K562 (cell line): ENCODE data around the gene IPP. TPM values are rescaled to one million over a fixed set of nuclear protein-coding genes. Genes with fewer than 3 reads are reported as not detected.

Experiments
- BDP1 ChIP-seq: IDR thresholded peaks from 3 replicates; pipeline ENCODE4 v1.6.1; 2011; ENCODE audit not compliant: insufficient read length, insufficient read depth
- ELF1 ChIP-seq: fragments of 200-800 bp; sonication (Bioruptor generic); IDR thresholded peaks from 2 replicates; pipeline ENCODE4 v1.6.1; 2016; ENCODE audit warnings: missing genetic modification characterization, missing compliant biosample characterization
- FOXJ2 ChIP-seq: fragments of 200-800 bp; sonication (Bioruptor generic); IDR thresholded peaks from 2 replicates; pipeline ENCODE4 v1.6.1; 2016; ENCODE audit warnings: missing genetic modification characterization, missing compliant biosample characterization
- KAT2B ChIP-seq: IDR thresholded peaks from one replicate; pipeline ENCODE4 v1.6.1; 2012; ENCODE audit warnings: low read depth, mild to moderate bottlenecking, control low read depth, inconsistent platforms, low read length, moderate library complexity
- KLF16 ChIP-seq: IDR thresholded peaks from 2 replicates; pipeline ENCODE4 v1.6.1; 2016; ENCODE audit warnings: antibody characterized with exemption
- L3MBTL2 ChIP-seq: fragments of 450-650 bp; IDR thresholded peaks from 2 replicates; pipeline ENCODE4 v1.6.1; 2016; ENCODE audit warnings: mild to moderate bottlenecking, moderate library complexity
- MTF1 ChIP-seq: fragments of 250-450 bp; sonication (Bioruptor Pico); IDR thresholded peaks from 2 replicates; pipeline ENCODE4 v1.9.0; 2021; ENCODE audit warnings: moderate library complexity, mild to moderate bottlenecking, inconsistent platforms, borderline replicate concordance
- OTX1 ChIP-seq: fragments of 450-650 bp; formaldehyde crosslinking; IDR thresholded peaks from 2 replicates; pipeline ENCODE4 v1.4.0; 2022; ENCODE audit warnings: mild to moderate bottlenecking
- PTTG1 ChIP-seq: fragments of 450-650 bp; IDR thresholded peaks from 2 replicates; pipeline ENCODE4 v1.6.1; 2016; ENCODE audit warnings: low read depth, mild to moderate bottlenecking, missing genetic modification characterization, missing compliant biosample characterization
- RBM25 ChIP-seq: fragments of 200-400 bp; formaldehyde crosslinking; IDR thresholded peaks from 2 replicates; pipeline ENCODE4 v1.6.1; 2018; ENCODE audit warnings: low read length, low read depth, moderate library complexity; ENCODE audit not compliant: severe bottlenecking
- SAP30 ChIP-seq: fragments of 200-600 bp; sonication (generic); IDR thresholded peaks from 2 replicates; pipeline ENCODE4 v1.6.1; 2012; ENCODE audit warnings: borderline replicate concordance, low read depth, mild to moderate bottlenecking, moderate library complexity, low read length, control low read depth, inconsistent platforms; ENCODE audit not compliant: insufficient read depth, poor library complexity, severe bottlenecking
- ZNF3 ChIP-seq: fragments of 250-450 bp; sonication (Bioruptor Pico); IDR thresholded peaks from 2 replicates; pipeline ENCODE4 v1.5.0; 2021; ENCODE audit warnings: mild to moderate bottlenecking, moderate library complexity
- ZNF444 ChIP-seq: fragments of 250-450 bp; sonication (Bioruptor Pico); IDR thresholded peaks from 2 replicates; pipeline ENCODE4 v1.4.0; 2020; ENCODE audit warnings: mild to moderate bottlenecking, moderate library complexity
- polyA plus RNA-seq, 8 experiments: library from polyadenylated mRNA; depleted of rRNA in 4 of 8; stranded (reverse) in 5 of 8; unstranded in 3 of 8; fragments of >200 nt; fragmentation: Nextera tagmentation in 2 of 8; fragmentation: Illumina TruSeq in 1 of 8; extraction: Ambion mirVana in 2 of 8; extraction: Trizol in 1 of 8; gene quantifications; 2 replicates each; pipeline versions ENCODE4 v1.2.1 to v1.2.3, GENCODE V29; 2011 to 2014; ENCODE audit warnings: inconsistent platforms in 1 of 8, missing spikeins in 1 of 8
- total RNA-seq, 7 experiments: library from RNA; depleted of rRNA in 6 of 7; stranded (reverse); fragments of >200 nt in 6 of 7; fragmentation: Illumina TruSeq in 2 of 7; extraction: Trizol in 2 of 7; gene quantifications; 2 replicates each; pipeline versions ENCODE4 v1.2.1 to v1.2.3, GENCODE V29; 2011 to 2021; ENCODE audit warnings: low replicate concordance in 1 of 7
- TF ChIP-seq, protein P1 (sequence below): IDR thresholded peaks from 3 replicates; pipeline ENCODE4 v1.6.1; 2011; ENCODE audit warnings: borderline replicate concordance, mild to moderate bottlenecking, moderate library complexity; ENCODE audit not compliant: insufficient read length; ENCODE audit errors: extremely low read depth
- TF ChIP-seq, protein P2 (sequence below): fragments of 450-650 bp; formaldehyde crosslinking; IDR thresholded peaks from 2 replicates; pipeline ENCODE4 v1.4.0; 2022; ENCODE audit warnings: missing genetic modification characterization
- TF ChIP-seq, protein P3 (sequence below): fragments of 250-450 bp; sonication (Bioruptor Pico); IDR thresholded peaks from 2 replicates; pipeline ENCODE4 v1.4.0; 2020; ENCODE audit warnings: borderline replicate concordance
- TF ChIP-seq, protein P4 (sequence below), 2 experiments: fragments of 150-350 bp in 1 of 2; IDR thresholded peaks; 2 replicates each; pipeline ENCODE4 v1.6.1; 2012 to 2016; ENCODE audit warnings: low read depth in 2 of 2, low read length in 2 of 2, mild to moderate bottlenecking in 1 of 2, moderate library complexity in 1 of 2

IPP gene
- total and polyA plus RNA-seq, 9 of the 15 experiments (the other 6 are each of a cell fraction or from before 2014, with no cell fraction given), result 6.9 to 15.1 (median 9.7) TPM

DNA sequence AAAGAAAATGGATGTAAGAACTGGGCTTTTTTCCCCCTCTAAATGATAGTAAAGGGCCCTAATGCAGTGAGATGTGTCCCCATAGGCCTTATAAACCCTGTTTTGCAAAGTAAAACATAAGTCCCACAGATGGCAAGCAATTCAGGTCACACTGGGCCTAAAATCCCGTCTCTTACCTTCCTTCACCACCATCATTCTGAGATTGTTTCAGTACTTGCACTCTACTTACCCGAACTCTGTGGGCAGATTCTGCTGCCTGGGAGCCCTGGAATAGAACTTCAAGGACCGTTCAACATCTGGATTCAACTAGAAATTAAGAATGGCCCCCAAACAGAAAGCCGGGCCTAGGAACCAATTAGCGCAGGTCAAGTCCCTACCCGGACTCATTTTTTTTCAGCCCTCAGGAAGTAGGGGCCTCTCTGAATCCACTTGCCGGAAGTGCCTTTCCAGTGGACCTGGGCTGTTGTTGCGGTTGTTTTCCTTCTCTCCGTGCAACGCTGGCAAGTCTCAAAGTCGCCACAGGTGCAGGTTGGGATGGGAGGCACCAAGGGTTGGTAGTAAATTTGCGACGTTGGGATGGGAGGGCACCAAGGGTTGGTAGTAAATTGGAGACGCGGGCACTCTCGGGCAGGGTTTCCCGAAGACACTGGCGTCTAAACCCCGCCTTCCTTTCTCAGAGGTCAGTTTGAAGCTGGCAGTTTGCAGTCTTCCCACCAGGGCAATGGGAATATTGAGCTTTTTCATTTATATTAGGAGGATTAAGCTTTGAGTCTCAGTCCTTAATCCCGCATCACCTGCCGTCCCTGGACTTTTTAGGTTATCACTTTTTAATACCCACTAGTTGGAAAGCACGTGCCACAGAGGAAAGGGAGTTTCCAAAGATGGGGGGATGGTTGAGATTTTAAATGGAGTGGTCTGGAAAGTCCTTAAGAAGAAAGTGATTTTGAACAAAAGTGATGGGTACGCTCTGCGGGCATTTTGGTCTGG is 62.4 kb downstream of the IPP start, which contains the start of gene TMEM69 (continued):
- TF ChIP-seq ZNF444 (no peak), PTTG1 (tag) (no peak), BDP1 (no peak), SAP30 (peak; percentile 76), RBM25 (peak; percentile 1), FOXJ2 (tag) (peak; percentile 88), KAT2B (no peak), ELF1 (tag) (peak; percentile 80), KLF16 (no peak), MTF1 (CRISPR knock-in tag) (0 out of 2 replicates have a peak, but pooled peaks have one; percentile 56), L3MBTL2 (peak; percentile 69), OTX1 (CRISPR knock-in tag) (peak; percentile 90), ZNF3 (CRISPR knock-in tag) (no peak)
- TF ChIP-seq, protein P1, sequence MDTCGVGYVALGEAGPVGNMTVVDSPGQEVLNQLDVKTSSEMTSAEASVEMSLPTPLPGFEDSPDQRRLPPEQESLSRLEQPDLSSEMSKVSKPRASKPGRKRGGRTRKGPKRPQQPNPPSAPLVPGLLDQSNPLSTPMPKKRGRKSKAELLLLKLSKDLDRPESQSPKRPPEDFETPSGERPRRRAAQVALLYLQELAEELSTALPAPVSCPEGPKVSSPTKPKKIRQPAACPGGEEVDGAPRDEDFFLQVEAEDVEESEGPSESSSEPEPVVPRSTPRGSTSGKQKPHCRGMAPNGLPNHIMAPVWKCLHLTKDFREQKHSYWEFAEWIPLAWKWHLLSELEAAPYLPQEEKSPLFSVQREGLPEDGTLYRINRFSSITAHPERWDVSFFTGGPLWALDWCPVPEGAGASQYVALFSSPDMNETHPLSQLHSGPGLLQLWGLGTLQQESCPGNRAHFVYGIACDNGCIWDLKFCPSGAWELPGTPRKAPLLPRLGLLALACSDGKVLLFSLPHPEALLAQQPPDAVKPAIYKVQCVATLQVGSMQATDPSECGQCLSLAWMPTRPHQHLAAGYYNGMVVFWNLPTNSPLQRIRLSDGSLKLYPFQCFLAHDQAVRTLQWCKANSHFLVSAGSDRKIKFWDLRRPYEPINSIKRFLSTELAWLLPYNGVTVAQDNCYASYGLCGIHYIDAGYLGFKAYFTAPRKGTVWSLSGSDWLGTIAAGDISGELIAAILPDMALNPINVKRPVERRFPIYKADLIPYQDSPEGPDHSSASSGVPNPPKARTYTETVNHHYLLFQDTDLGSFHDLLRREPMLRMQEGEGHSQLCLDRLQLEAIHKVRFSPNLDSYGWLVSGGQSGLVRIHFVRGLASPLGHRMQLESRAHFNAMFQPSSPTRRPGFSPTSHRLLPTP, result no peak
- TF ChIP-seq, protein P2, sequence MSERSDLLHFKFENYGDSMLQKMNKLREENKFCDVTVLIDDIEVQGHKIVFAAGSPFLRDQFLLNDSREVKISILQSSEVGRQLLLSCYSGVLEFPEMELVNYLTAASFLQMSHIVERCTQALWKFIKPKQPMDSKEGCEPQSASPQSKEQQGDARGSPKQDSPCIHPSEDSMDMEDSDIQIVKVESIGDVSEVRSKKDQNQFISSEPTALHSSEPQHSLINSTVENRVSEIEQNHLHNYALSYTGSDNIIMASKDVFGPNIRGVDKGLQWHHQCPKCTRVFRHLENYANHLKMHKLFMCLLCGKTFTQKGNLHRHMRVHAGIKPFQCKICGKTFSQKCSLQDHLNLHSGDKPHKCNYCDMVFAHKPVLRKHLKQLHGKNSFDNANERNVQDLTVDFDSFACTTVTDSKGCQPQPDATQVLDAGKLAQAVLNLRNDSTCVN (CRISPR knock-in tag), result no peak
- TF ChIP-seq, protein P3, sequence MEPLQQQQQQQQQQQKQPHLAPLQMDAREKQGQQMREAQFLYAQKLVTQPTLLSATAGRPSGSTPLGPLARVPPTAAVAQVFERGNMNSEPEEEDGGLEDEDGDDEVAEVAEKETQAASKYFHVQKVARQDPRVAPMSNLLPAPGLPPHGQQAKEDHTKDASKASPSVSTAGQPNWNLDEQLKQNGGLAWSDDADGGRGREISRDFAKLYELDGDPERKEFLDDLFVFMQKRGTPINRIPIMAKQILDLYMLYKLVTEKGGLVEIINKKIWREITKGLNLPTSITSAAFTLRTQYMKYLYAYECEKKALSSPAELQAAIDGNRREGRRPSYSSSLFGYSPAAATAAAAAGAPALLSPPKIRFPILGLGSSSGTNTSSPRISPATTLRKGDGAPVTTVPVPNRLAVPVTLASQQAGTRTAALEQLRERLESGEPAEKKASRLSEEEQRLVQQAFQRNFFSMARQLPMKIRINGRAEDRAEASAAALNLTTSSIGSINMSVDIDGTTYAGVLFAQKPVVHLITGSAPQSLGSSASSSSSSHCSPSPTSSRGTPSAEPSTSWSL (CRISPR knock-in tag), result 0 out of 2 replicates have a peak, but pooled peaks have one; percentile 63
- TF ChIP-seq, protein P4, sequence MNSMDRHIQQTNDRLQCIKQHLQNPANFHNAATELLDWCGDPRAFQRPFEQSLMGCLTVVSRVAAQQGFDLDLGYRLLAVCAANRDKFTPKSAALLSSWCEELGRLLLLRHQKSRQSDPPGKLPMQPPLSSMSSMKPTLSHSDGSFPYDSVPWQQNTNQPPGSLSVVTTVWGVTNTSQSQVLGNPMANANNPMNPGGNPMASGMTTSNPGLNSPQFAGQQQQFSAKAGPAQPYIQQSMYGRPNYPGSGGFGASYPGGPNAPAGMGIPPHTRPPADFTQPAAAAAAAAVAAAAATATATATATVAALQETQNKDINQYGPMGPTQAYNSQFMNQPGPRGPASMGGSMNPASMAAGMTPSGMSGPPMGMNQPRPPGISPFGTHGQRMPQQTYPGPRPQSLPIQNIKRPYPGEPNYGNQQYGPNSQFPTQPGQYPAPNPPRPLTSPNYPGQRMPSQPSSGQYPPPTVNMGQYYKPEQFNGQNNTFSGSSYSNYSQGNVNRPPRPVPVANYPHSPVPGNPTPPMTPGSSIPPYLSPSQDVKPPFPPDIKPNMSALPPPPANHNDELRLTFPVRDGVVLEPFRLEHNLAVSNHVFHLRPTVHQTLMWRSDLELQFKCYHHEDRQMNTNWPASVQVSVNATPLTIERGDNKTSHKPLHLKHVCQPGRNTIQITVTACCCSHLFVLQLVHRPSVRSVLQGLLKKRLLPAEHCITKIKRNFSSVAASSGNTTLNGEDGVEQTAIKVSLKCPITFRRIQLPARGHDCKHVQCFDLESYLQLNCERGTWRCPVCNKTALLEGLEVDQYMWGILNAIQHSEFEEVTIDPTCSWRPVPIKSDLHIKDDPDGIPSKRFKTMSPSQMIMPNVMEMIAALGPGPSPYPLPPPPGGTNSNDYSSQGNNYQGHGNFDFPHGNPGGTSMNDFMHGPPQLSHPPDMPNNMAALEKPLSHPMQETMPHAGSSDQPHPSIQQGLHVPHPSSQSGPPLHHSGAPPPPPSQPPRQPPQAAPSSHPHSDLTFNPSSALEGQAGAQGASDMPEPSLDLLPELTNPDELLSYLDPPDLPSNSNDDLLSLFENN (IDR thresholded peaks at IDR 0.05; ENCODE audit: low read depth in 2 of 2, low read length in 2 of 2), result peak in 1 of 2 experiments; percentile 74; a peak in 2 of 4 replicates
